WI38 (cell line): ENCODE results near the gene CEP85L.

Source experiments
- H3K4me3 ChIP-seq: 2 replicates; pipeline ENCODE4 v1.5.1; 2011; ENCODE audit warnings: low read depth, mild to moderate bottlenecking, control low read depth, low read length
- TF ChIP-seq, protein P1 (sequence below): IDR thresholded peaks from 2 replicates; pipeline ENCODE4 v1.5.1; 2012; ENCODE audit warnings: low read depth, mild to moderate bottlenecking, control low read depth, low read length

CEP85L gene

DNA sequence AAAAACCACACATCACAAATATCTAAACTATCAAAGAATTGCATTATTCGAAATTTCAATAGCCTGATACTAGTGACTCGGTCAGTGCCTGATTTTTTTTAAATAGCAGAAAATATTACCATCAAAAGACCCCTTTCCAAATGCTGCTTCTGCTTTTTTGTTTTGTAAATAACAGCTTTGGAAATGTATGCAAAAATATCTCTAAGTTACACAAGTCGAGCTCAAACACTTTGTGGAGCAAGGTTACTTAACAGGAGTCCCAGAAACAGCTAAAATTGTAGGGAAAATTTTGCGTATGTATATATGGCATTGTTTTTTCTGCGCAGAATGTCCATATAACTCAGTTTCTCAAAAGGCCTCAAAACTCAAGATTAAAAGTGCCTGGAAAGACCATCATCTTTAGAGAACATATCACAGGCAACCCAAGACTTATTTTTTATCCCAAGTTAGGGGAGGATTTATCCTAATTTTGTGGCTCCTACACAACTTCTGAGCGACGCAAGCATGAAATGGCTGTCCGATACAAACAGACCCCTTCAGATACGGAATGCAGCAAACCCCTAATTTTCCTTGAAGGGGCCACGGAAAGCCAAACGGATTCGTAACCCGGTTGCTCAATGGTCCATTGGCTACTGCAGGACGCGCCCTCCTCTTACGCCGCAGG is 1.3 kb downstream of the CEP85L start:
- TF ChIP-seq, protein P1, sequence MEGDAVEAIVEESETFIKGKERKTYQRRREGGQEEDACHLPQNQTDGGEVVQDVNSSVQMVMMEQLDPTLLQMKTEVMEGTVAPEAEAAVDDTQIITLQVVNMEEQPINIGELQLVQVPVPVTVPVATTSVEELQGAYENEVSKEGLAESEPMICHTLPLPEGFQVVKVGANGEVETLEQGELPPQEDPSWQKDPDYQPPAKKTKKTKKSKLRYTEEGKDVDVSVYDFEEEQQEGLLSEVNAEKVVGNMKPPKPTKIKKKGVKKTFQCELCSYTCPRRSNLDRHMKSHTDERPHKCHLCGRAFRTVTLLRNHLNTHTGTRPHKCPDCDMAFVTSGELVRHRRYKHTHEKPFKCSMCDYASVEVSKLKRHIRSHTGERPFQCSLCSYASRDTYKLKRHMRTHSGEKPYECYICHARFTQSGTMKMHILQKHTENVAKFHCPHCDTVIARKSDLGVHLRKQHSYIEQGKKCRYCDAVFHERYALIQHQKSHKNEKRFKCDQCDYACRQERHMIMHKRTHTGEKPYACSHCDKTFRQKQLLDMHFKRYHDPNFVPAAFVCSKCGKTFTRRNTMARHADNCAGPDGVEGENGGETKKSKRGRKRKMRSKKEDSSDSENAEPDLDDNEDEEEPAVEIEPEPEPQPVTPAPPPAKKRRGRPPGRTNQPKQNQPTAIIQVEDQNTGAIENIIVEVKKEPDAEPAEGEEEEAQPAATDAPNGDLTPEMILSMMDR: no peak

DNA sequence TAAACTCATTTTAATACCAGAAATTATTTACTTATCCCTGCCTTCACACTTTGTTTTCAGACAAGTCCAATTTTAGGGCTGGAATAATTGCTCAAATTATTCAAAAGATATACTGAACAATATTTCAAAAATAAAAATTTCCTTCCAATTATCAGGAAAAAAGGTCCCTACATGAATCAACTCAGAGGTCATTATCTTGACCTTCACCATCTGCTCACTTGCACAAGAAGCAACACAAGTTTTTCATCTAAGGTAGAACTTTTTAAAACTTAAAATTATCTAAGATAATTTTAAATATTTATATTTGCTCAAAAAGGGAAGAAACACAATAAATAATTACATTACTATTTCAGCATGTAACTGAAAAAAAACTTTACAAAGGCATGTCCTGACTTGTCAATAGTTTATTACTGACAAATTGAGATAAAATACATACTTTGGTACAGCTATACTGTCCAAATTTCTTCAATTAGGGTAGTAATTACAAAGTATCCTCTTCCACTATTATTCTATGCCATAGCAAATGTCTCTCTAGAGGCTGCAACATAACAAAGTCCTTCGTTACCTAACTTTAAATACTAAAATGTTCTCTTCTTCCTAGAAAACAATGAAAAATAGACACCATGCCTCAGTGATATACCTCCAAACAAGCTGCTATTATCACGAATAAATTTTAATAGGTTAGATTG is 2.4 kb downstream of the CEP85L start:
- TF ChIP-seq, protein P1: no peak
- H3K4me3 ChIP-seq: peak overlapping the region; percentile 87

More for the DNA sequence above, 1.3 kb downstream of the CEP85L start:
- H3K4me3 ChIP-seq: peak overlapping the region; percentile 87

DNA sequence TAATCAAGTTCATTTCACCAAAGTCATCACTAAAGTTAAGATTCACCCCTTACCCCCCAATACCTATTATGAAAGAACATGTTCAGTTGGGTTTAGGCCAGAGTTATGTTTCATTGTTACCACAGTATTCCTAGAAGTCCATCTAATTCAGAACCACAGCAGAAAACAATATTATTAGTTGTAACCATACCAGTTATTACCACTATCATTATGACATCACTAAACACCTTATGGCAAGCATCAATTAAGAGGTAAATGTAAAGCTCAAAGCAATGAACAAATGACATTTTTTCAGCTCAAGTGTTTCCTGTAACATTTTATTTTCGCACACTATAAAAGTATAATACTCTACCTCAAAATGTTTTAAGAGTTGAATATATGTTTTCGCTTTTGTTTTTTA is 4.4 kb downstream of the CEP85L start:
- H3K4me3 ChIP-seq: no peak overlapping the region
- TF ChIP-seq, protein P1: no peak

- TF ChIP-seq, protein P1: no peak
- H3K4me3 ChIP-seq: no peak overlapping the region
Observed at GRCh38 chr6:118645395-118645794, 6.0 kb downstream of the CEP85L start.

DNA sequence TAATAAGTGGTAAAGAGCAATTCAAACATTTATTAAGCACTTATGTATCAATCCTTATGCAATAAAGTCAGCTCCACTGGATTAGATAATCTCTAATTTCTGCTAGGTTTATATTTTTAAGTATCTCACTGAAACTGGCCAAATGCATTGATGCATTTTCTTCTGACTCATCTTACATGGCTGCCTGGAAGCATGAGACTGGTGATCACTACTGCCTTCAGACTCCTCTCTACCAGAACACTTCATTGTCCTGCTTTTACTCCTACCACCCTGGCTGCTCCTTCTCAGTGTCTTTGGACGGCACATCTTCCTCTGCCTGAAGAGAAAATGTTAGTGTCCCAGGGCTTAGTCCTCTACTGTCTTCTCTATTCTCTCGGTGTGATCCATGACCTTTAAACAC is 7.4 kb downstream of the CEP85L start:
- no peak overlapping the region for H3K4me3 ChIP-seq
- TF ChIP-seq, protein P1: no peak

DNA sequence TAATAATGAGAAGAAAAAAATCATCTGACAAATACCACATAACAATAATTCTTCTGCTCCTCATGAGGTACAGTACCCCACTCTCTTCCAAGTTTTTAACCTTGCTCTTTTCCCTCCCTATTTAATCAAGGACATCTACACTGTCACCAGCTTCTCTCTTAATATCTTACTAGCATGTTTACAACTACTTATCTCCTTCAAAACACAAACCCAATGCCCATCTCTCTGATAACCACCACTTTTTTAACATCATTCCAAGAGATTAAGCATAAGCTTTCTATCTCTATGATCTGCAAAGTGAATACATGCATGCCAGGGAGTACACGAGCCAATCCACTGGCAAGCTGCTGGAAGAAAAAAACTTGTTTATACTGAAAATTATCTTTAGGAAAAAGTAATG is 10.3 kb downstream of the CEP85L start:
- H3K4me3 ChIP-seq: no peak overlapping the region
- TF ChIP-seq, protein P1: no peak
